ENCODE measurements around the gene NLRX1. TPM values are rescaled to one million over a fixed set of nuclear protein-coding genes. Genes with fewer than 3 reads are reported as not detected.

The NLRX1 gene
- total RNA-seq, 3 donors from 2014 or later (not counting 1 experiment from before 2014, with no cell fraction given), result 12.4 to 16.4 (median 13.8) TPM

- Mint-ChIP-seq H3K4me3 (no peak overlapping the region), H3K27ac (no peak overlapping the region), H3K4me1 (peaks cover 0 to 32% of the 10 kb centered on the region in 2 donors), H3K27me3 (ENCODE audit: low read depth in 2 of 2) (no peaks in the 10 kb centered on the region), H3K9me3 (no peaks in the 10 kb centered on the region), H3K36me3 (no peaks in the 10 kb centered on the region)
- no peaks in the 10 kb centered on the region for H3K27me3 ChIP-seq (ENCODE audit: control insufficient read depth, insufficient read depth, low read length)
- 89% methylated on average over 2 of the region's 2 CpGs for WGBS (ENCODE audit: insufficient coverage)
- intact Hi-C loops (cut with micrococcal nuclease), result no loop called here
- H3K9me3 ChIP-seq (ENCODE audit: control insufficient read depth, insufficient read depth, low read length), result no peaks in the 10 kb centered on the region
- no peak overlapping the region for H3K27ac ChIP-seq (ENCODE audit: low read length)
- no peak overlapping the region for H3K4me3 ChIP-seq (ENCODE audit: low read length)
- ATAC-seq, result no peak
- H3K4me1 ChIP-seq (ENCODE audit: control insufficient read depth, insufficient read depth, low read length), result peaks cover 11% of the 10 kb centered on the region
- TF ChIP-seq, protein P1, sequence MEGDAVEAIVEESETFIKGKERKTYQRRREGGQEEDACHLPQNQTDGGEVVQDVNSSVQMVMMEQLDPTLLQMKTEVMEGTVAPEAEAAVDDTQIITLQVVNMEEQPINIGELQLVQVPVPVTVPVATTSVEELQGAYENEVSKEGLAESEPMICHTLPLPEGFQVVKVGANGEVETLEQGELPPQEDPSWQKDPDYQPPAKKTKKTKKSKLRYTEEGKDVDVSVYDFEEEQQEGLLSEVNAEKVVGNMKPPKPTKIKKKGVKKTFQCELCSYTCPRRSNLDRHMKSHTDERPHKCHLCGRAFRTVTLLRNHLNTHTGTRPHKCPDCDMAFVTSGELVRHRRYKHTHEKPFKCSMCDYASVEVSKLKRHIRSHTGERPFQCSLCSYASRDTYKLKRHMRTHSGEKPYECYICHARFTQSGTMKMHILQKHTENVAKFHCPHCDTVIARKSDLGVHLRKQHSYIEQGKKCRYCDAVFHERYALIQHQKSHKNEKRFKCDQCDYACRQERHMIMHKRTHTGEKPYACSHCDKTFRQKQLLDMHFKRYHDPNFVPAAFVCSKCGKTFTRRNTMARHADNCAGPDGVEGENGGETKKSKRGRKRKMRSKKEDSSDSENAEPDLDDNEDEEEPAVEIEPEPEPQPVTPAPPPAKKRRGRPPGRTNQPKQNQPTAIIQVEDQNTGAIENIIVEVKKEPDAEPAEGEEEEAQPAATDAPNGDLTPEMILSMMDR (IDR thresholded peaks at IDR 0.05), result no peak
- H3K36me3 ChIP-seq (ENCODE audit: control insufficient read depth, insufficient read depth, low read length), result peaks cover 4% of the 10 kb centered on the region
- DNase-seq, result no peak
Observed at GRCh38 chr11:119172513-119172912, 4.0 kb downstream of the NLRX1 start.

DNA sequence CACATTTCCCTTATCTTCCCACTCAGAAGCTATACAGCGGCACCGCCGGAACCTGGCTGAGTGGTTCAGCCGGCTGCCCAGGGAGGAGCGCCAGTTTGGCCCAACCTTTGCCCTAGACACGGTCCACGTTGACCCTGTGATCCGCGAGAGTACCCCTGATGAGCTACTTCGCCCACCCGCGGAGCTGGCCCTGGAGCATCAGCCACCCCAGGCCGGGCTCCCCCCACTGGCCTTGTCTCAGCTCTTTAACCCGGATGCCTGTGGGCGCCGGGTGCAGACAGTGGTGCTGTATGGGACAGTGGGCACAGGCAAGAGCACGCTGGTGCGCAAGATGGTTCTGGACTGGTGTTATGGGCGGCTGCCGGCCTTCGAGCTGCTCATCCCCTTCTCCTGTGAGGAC, 4.9 kb downstream of the NLRX1 start:
- no peaks in the 10 kb centered on the region for H3K9me3 Mint-ChIP-seq
- TF ChIP-seq, protein P1 (IDR thresholded peaks at IDR 0.05), result no peak

DNA sequence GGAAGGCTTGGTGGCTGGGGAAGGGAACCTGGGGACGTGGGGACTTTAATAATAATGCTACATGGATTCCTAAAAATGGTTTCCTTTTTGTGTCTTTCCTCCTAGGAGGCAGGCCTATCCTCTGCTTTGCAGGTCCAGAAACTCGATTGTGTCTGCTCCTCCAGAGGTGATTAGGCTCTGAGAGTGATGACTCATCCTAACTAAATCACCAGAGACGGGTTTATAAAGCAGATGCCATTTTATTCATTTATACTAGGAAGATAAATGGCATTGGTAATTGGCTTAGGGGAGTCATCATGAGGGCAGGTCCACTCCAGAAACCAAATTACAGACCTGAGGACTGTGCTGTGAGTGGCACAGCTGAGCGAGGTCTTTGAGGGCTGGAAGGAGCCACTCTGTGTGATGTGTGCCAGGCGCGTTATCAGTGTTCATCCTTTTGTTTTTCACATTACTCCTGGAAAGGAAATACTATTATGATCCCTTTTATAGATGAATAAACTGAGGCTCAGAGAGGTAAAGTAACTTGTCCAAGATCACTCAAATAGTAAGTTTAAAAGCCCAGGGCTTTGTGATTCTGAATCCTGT, 7.1 kb downstream of the NLRX1 start:
- H3K36me3 Mint-ChIP-seq, result no peaks in the 10 kb centered on the region

More for the DNA sequence above, 4.9 kb downstream of the NLRX1 start:
- Mint-ChIP-seq H3K4me1 (peaks cover 0 to 26% of the 10 kb centered on the region in 2 donors), H3K27me3 (ENCODE audit: low read depth in 2 of 2) (no peaks in the 10 kb centered on the region), H3K27ac (no peak overlapping the region), H3K4me3 (no peak overlapping the region), H3K36me3 (no peaks in the 10 kb centered on the region)
- WGBS (ENCODE audit: insufficient coverage), result 98% methylated on average over 21 of the region's 21 CpGs
- DNase-seq (no peak), ATAC-seq (no peak)
- H3K9me3 ChIP-seq (ENCODE audit: control insufficient read depth, insufficient read depth, low read length), result no peaks in the 10 kb centered on the region
- H3K27ac ChIP-seq (ENCODE audit: low read length), result no peak overlapping the region
- no peaks in the 10 kb centered on the region for H3K27me3 ChIP-seq (ENCODE audit: control insufficient read depth, insufficient read depth, low read length)
- H3K36me3 ChIP-seq (ENCODE audit: control insufficient read depth, insufficient read depth, low read length), result peaks cover 8% of the 10 kb centered on the region
- intact Hi-C loops (cut with micrococcal nuclease), result no loop called here
- H3K4me1 ChIP-seq (ENCODE audit: control insufficient read depth, insufficient read depth, low read length), result peaks cover 9% of the 10 kb centered on the region
- H3K4me3 ChIP-seq (ENCODE audit: low read length), result no peak overlapping the region

More for the DNA sequence above, 7.1 kb downstream of the NLRX1 start:
- no peak for DNase-seq
- Mint-ChIP-seq H3K27ac (no peak overlapping the region), H3K4me3 (no peak overlapping the region), H3K4me1 (peaks cover 0 to 10% of the 10 kb centered on the region in 2 donors), H3K9me3 (no peaks in the 10 kb centered on the region), H3K27me3 (ENCODE audit: low read depth in 2 of 2) (no peaks in the 10 kb centered on the region)
- Histone ChIP-seq H3K27ac (ENCODE audit: low read length) (no peak overlapping the region), H3K4me1 (ENCODE audit: control insufficient read depth, insufficient read depth, low read length) (no peaks in the 10 kb centered on the region), H3K36me3 (ENCODE audit: control insufficient read depth, insufficient read depth, low read length) (peaks cover 15% of the 10 kb centered on the region), H3K4me3 (ENCODE audit: low read length) (no peak overlapping the region), H3K9me3 (ENCODE audit: control insufficient read depth, insufficient read depth, low read length) (no peaks in the 10 kb centered on the region), H3K27me3 (ENCODE audit: control insufficient read depth, insufficient read depth, low read length) (no peaks in the 10 kb centered on the region)
- intact Hi-C loops (cut with micrococcal nuclease), result no loop called here
- 81% methylated on average over 3 of the region's 6 CpGs for WGBS (ENCODE audit: insufficient coverage)
- no peak for ATAC-seq
- TF ChIP-seq, protein P1 (IDR thresholded peaks at IDR 0.05), result no peak
